SH-SY5Y (cell line): ENCODE measurements around the gene MED4.

ENCODE experiments used
- GATA2 ChIP-seq: IDR thresholded peaks from 2 replicates; pipeline ENCODE4 v1.6.1; 2011; ENCODE audit warnings: mild to moderate bottlenecking, low read depth, low read length
- GATA3 ChIP-seq: IDR thresholded peaks from 2 replicates; pipeline ENCODE4 v1.6.1; 2011; ENCODE audit warnings: low read depth, mild to moderate bottlenecking, low read length, moderate library complexity

The MED4 gene, protein sequence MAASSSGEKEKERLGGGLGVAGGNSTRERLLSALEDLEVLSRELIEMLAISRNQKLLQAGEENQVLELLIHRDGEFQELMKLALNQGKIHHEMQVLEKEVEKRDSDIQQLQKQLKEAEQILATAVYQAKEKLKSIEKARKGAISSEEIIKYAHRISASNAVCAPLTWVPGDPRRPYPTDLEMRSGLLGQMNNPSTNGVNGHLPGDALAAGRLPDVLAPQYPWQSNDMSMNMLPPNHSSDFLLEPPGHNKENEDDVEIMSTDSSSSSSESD

DNA sequence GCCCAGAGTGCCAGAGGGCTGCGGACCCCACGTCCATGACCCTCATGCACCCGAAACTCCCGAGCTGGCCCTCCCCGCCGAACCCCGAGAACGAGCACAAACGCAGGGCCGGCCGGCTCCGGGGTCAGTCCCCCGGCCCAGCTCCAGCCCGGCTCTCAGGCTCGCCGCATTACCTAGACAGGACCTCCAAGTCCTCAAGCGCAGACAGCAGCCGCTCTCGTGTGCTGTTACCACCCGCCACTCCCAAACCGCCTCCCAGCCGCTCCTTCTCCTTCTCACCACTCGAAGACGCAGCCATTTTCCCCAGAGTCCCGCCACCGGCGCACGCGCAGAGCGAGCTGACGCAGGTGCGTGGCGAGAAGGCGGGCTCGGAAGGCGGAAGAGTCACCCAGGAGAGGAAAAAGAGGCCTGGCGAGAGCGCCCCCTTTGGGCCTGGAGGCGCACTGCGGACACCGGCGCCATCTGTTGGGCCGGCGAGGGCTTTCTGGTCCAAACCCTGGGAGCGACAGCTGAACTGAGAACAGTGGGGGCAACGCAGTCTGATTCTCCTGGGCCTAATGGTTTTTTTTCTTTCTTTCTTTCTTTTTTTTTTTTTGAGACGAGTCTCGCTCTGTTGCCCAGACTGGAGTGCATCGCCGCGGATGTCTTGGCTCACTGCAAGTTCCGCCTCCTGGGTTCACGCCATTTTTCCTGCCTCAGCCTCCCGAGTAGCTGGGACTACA lies at the start of gene MED4:
TSS of gene MED4 (minus strand) at position 324 of the 722 bp plus-strand sequence. CDS start at position 298, 26 bp downstream.
- TF ChIP-seq GATA2, result no peak
- TF ChIP-seq GATA3, result no peak

DNA sequence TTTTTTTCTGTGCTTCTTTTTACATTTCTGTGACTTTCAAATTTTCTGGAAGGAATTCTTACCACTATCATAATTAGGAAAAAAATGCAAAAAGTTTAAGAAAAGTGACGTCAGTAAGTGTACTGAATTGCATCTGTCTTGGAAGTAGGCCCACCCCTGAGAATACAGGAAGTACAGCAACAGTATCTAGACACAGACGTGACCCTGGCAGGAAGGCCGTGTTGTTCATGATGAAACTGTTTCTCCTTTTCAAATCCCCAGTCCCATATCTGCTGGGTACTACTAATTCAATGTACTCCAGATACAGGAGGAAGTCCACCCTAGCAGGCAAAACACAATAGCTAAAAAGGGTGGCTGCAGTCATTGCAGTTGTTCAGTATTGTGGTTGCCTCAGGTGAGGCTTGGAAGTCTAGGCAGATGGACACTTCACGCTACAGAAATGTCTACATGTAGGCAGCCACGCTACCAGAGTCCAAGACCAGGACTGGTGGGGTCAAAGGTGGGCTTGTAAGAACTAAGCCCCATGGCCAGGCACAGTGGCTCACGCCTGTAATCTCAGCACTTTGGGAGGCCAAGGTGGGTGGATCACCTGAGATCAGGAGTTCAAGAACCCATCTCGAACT lies 49.6 kb upstream of the MED4 start:
- TF ChIP-seq GATA3, result no peak
- TF ChIP-seq GATA2, result no peak

DNA sequence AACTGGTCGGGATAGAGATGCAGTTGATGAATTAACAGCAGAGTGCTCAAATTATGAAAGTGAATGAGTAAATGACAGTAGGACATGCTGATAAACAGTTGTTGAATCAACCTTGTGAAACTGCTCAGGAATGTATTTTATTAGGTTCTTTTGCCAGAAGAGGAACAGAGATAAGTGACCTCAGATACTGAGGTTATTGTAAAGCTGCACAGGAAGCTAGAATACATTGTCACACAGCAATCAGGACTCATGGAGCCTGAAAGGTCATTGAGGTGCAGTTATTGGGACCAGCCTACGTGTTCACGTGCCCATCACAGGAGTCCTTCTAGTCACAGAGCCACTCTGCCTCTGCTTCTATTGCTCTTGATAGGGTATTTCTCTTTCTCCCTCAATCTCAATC lies 47.5 kb upstream of the MED4 start:
- TF ChIP-seq GATA3 (no peak), GATA2 (no peak)

DNA sequence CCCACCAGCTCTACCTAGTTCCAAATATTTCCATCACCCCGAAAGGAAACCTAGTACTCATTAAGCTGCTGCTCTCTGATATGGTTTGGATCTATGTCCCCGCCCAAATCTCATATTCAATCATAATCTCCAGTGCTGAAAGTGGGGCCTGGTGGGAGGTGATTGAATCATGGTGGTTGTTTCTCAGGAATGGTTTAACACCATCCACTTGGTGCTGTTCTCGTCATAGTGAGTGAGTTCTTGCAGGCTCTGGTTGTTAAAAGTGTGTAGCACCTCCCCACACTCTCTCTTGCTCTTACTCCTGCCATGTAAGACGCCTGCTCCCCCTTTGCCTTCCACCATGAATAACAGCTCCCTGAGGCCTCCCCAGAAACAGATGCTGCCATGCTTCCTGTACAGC lies 43.4 kb upstream of the MED4 start:
- no peak for TF ChIP-seq GATA3
- TF ChIP-seq GATA2, result no peak

DNA sequence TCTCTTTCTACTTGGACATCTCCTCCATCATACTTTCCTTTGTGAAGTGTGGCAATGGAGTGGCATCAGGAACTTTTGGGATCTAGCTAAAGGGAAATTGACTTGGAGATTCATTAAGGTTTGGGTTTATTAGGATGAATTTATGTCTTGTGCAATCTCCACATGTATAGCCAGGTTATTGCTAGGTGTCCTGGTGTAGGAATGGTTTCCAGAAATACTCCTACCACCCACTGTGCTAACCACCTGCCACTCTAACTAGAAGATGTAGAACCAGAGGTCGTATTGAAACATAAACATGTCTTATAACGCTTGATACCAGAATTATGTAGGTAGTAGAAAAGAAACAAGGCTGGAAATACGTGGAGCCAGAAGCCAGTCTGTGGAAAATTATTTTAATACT lies 38.1 kb upstream of the MED4 start:
- TF ChIP-seq GATA3 (no peak), GATA2 (no peak)

DNA sequence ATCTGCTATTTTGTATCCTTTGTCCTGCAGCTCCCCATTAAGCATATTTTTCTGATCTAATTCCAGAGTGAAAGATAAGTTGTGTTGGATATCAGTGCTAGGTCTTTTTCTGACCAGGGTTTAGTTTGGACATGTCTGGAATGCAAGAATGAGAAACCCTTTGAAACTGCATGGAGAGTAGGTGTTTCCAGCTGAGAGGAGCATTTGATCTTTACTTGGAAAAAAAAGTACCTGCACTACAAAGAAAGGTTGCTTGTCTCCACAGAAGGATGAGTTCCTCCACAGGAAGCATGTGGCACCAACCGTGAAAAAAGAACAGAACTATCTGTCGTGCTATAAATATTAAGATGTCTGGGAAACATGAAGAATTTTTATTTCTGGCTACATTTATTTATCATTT lies 36.6 kb upstream of the MED4 start:
- TF ChIP-seq GATA2 (no peak), GATA3 (no peak)

DNA sequence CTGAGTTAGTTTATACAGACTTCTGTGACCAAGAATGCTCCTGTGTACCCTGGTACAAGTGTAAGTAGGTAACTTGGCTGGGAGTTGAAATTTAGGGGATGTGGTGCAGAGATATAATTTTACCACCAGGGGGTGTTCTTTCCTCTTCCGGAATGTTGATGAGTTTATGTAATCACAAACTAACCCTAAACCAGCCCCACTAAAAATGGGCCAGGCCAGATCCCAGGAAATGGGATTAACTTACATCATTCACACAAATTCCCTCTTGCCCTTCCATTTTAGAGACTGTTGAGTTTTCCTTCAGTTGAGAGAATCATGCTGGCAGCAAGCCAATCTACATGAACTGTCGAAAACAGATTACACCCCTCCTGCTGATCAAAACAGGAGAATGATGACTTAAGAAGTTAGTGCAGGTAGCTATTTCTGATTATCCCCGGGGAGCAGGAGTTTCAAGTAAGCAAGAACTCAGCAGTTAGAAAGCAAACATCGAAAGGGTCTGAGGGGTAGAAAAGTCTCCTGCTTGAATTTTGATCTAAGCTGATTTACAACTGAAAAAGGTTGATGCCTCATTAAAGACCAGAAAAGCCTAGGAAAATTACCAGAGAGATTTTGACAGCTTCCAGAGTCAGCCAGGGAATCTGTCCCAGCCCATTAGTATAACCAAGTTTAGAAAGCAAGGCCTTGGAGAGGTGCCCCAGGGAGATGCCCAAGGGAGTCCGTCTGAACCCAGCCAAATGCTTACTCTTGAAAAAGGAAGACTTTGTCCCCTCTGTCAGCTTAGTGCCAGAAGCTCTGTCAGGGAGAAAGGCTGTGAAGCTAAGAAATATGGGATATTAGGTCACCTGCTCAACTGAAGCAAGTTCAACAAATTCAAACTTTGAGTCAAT lies 32.3 kb upstream of the MED4 start:
- no peak for TF ChIP-seq GATA3

DNA sequence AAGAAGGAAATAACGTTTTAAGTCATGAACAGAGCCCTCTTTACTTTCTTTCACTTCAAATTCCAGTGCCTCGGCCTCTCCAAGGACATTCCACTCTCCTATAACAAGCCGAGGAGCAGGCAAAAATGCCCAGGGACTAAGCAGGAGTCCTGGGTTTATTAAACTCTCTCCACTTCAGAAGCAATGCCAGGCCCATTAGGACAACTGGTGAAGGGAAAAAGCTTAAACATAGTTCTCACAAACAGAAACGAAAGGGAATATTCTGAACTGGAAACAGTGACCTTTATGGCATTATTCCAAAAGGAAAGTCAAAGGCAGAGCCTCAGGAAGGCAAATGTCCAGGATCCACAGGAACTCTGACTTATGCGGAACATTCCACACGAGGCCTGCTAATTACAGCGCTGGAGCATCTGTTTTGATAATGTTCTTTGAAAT lies 30.9 kb upstream of the MED4 start:
- TF ChIP-seq GATA3 (no peak), GATA2 (no peak)

DNA sequence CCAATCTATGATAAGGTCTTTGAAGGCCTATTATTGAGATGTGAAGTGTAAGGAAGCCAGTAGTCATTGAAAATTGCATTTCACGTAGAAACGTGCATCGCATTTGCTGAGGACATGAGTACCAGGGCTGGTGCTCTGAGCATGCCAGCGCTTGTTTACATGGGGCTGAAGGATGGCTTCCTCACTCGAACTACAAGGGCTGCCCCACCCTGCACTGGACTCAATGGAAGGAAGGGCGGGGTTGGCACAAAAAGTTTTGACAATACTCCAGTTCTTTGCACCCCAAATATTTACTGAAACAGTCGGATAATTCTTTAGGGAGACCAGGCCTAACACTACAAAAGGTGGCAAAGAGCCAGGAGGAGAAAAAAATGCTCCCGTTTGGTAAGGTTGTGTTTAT lies 28.9 kb upstream of the MED4 start:
- no peak for TF ChIP-seq GATA2
- TF ChIP-seq GATA3, result no peak

DNA sequence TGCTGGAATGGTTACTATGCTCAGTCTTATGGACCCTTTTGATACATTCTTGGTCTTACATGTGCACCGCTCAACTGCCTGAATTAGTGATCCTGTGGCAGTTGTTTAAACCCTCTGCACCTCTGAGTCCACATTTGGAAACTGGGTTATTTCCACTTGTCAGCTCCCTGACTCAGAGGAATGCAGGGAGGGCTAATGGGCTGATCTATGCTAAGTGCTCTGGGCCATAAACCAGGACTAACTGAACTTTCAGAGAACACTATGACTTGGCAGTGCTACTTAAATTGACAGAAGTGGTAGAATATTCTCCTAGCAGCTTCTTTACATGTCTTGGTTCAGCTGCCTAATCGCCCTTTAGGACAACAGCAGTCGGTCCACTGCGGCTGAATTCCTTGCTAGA lies 26.8 kb upstream of the MED4 start:
- TF ChIP-seq GATA3 (no peak), GATA2 (no peak)

DNA sequence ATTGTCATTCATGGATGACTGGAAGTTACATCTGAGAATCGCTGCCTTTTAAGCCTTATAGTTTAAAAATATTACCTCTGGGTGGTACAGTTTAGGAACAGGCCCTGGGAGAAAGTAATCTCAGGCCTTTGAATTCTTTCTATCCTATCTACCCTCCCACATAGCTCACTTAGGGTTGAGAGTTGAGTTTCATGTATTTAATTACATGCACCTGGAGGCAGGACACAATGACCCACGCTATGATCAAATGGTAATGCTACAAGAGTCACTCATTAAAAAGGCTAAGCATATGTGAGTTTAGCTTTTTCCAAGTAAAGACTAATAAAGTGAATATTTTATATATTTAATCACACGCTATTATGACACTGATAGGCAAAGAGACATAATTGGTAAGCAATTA lies 25.3 kb upstream of the MED4 start:
- no peak for TF ChIP-seq GATA2
- TF ChIP-seq GATA3, result no peak

DNA sequence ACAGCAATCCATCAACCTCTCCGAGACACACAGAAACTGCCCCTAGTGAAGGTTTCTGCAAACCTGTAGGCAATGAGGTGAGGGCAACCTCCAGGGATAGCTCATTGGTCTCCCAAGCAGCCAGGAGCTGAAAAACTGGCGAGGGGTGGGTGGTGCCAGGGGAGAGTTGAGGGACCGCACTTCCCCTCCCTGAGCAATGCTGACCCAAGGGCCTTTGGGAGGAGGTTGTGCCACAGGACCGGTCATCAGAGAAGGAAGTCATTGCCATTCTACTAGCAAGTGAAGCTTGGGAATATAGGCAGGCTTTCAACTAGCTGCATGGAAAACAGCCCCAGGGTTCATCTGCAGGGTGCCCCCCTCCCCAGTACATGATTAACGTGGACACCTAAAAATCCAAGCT lies 23.1 kb upstream of the MED4 start:
- no peak for TF ChIP-seq GATA3
- TF ChIP-seq GATA2, result no peak

DNA sequence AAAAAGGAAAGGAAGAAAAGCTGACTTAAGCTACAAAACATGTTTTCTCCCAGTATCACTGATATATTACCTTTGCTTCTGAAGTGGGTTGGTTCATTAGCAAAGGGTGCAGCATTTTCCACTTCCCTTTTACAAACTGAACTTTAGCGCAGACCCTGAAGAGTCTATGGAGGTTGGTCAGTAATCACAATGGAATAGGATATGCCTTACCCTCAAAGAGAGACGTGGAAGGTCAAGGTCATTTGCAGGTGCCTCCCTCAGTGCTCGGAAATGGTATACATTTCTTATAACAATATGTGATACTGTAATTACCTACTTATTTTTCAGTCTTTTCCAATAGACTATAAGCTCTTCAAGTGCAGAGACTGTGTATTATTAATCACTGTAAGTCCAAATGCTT lies 21.9 kb upstream of the MED4 start:
- no peak for TF ChIP-seq GATA3
- TF ChIP-seq GATA2, result no peak

DNA sequence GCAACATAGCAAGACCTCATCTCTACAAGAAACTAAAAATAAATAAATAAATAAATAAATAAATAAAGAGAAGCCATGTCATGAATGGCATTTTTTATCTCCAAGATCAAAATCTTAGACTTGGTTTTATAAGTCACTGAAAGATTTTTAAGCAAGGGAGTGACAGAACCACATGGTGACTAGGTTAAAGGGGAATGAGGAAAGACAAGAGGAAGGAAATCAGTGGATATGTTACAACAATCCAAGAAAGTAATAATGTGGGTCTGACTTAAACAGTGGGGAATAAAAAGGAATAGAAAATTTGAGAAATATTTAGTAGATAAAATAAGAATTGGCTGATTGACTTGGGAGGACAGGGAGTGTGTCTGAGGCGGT lies 18.8 kb upstream of the MED4 start:
- no peak for TF ChIP-seq GATA3
